Nasal cavity respiratory epithelium epithelial cell of viscerocranial mucosa (primary cell): ENCODE data around the gene FBLN2. TPM values are rescaled to one million over a fixed set of nuclear protein-coding genes. Genes with fewer than 3 reads are reported as not detected.

Source experiments
- total RNA-seq: library from RNA; depleted of rRNA; stranded (reverse); fragments of >200 nt; gene quantifications from 2 replicates; pipeline ENCODE4 v1.2.3, GENCODE V29; 2014

FBLN2 gene
- 1.4 and 35.7 TPM in 2 replicates for total RNA-seq

GRCh38 chr3:13548696-13549622 lies at the start of gene FBLN2:
Gene FBLN2 (plus strand): TSS chr3:13549125. CDS start chr3:13570356, 21,231 bp downstream.

Other genes starting within 250 kb of the FBLN2 start
- under 0.01 and 0.21 TPM in 2 replicates for gene NUP210, start 128.8 kb upstream of the FBLN2 start, total RNA-seq
- gene HDAC11, start 68.8 kb upstream of the FBLN2 start, total RNA-seq: 17.8 and 36.2 TPM in 2 replicates